Smooth muscle cell of the umbilical artery (primary cell): ENCODE measurements around the gene ZNF14. TPM values are rescaled to one million over a fixed set of nuclear protein-coding genes. Genes with fewer than 3 reads are reported as not detected.

ENCODE experiments used
- total RNA-seq: library from RNA; depleted of rRNA; stranded (reverse); fragments of >200 nt; gene quantifications from 2 replicates; pipeline ENCODE4 v1.2.3, GENCODE V29; 2014

Gene ZNF14
- 5.5 and 8.3 TPM in 2 replicates for total RNA-seq

DNA sequence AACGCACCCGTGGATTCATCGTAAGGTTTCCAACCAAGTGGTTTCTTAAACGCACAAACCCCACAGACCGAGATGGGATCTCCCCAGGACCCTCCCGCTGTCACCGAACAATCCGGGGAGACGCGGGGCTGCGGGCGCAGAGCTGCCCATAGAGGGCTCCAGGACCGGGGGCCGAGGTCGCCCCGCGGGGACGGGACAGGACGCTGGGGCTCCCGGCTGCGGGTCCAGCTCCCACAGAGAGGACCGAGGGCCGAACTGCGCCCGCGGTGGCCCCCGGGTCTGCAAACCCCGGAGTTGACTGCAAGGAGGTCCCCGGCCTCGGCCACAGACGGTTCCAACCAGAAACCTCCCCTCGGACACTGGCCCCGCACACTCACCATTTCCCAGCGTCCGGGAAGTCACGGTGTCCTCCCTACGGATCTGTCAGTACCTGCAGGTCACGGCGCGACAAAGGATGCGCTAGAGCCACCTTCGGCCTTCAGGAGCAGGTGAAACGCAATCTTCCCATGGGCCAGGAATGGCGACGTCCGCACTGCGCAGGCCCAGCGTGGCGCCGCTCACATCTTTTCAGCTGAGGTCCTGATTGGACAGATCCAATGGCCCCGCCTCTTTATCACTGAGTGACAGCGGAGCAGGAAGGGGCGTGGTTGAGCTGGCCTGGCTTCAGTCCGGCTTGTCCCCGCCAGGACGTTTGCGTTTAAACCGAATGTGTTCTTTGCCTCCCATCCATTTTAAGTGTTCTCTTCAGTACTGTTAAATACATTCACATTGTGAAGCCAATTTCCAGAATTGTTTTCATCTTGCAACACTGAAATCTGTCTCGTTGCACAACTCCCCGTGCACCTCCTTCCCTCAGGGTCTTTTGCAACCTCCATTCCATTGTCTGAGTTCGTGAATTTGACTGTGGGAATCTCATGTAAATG is at the start of gene ZNF14:
Gene ZNF14 (minus strand): TSS at position 534 of the 923 bp plus-strand sequence. CDS start 154 bp downstream, at position 380.

GRCh38 chr19:19668230-19669012 is 64.5 kb downstream of the ZNF14 start, which contains the start of gene ZNF101:
Gene ZNF101, plus strand, starts transcription at chr19:19668839. Its CDS starts 125 bp downstream, at chr19:19668964.

DNA sequence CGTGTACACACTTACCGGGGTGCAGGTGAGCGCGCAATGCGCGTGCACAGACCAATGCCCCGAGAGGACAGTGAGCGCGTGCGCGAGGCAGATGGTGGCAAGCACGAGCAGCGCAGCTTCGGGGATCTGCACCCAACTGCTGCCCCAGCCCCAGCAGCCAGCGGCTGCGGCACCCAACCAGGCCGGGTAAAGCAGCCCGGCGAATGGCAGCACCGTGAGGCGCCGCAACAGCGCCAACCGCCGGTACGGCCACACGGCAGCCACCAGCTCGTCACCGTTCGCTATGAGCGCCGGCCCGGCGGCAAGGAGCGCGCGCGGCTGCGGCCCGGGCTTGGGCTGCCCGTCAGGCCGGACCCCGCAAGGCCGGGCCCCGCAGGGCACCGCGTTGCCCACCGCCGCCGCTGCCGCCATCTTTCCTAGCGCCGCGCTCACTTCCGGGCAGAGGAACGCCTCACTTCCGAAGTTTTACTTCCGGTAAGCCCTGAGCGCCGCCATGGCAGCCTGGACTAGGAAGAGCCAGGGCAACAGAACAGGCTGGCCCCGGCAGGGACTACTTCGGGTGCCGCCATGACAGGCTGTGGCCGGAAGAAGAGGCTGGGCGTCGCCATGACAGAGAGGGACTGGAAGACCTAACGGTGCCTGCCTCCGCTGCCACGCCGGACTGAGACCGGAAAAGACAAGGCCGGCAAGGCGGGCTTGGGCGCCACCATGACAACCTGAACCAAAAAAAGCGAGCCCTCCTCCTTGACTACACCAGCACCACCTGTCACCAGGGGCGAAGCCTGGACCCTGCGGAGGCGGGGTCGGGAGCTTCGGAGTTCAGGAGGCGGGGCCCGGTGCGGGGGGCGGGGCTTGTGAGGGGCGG is 69.4 kb downstream of the ZNF14 start, which contains the start of gene ATP13A1:
Gene ATP13A1 (minus strand): TSS at position 421 of the 865 bp plus-strand sequence. CDS start 10 bp downstream, at position 411.

Other genes starting within 250 kb of the ZNF14 start
- 1.2 and 2.1 TPM in 2 replicates for gene TSSK6, start 217.6 kb downstream of the ZNF14 start, total RNA-seq
- 87.4 and 119 TPM in 2 replicates for gene NDUFA13, start 216.9 kb downstream of the ZNF14 start, total RNA-seq
- 0.65 and 0.89 TPM in 2 replicates for gene YJEFN3, start 204.2 kb downstream of the ZNF14 start, total RNA-seq
- 0.30 and 0.69 TPM in 2 replicates for gene CILP2, start 194.8 kb downstream of the ZNF14 start, total RNA-seq
- gene PBX4, start 114.4 kb downstream of the ZNF14 start, total RNA-seq: 0.55 and 1.2 TPM in 2 replicates
- 0.89 and 1.6 TPM in 2 replicates for gene LPAR2, start 104.9 kb downstream of the ZNF14 start, total RNA-seq
- 5.9 and 10.3 TPM in 2 replicates for gene GMIP, start 89.5 kb downstream of the ZNF14 start, total RNA-seq
- gene ATP13A1, start 69.4 kb downstream of the ZNF14 start, total RNA-seq: 77.4 and 94.7 TPM in 2 replicates
- gene ZNF101, start 64.3 kb downstream of the ZNF14 start, total RNA-seq: 3.9 and 5.2 TPM in 2 replicates
- gene ZNF506, start 88.6 kb upstream of the ZNF14 start, total RNA-seq: 15.5 and 16.3 TPM in 2 replicates
- gene ZNF253, start 132.8 kb upstream of the ZNF14 start, total RNA-seq: 3.2 and 3.3 TPM in 2 replicates
- 7.1 and 10.7 TPM in 2 replicates for gene ZNF93, start 167.8 kb upstream of the ZNF14 start, total RNA-seq